Tibial nerve (tissue), 4 donors: ENCODE measurements around the gene GRIN2A.

ENCODE experiments used
- CTCF ChIP-seq, 5 experiments: fragments of 200-600 bp in 3 of 5; fragments of 450-650 bp in 2 of 5; sonication (generic) in 3 of 5; IDR thresholded peaks; one replicate each; pipeline ENCODE4 v1.5.1; 2016 to 2019; ENCODE audit warnings: antibody characterized with exemption in 5 of 5, mild to moderate bottlenecking in 3 of 5, moderate library complexity in 2 of 5
- EP300 ChIP-seq, 2 donors: sonication (generic); formaldehyde crosslinking; IDR thresholded peaks; one replicate each; pipeline ENCODE4 v1.6.1; 2017; ENCODE audit warnings: antibody characterized with exemption in 2 of 2, mild to moderate bottlenecking in 1 of 2
- POLR2A ChIP-seq, 2 donors: fragments of 450-650 bp; IDR thresholded peaks; one replicate each; pipeline ENCODE4 v1.6.1; 2017; ENCODE audit warnings: antibody characterized with exemption in 2 of 2, mild to moderate bottlenecking in 2 of 2, moderate library complexity in 2 of 2

- TF ChIP-seq EP300 (IDR thresholded peaks at IDR 0.05) = no peak
- TF ChIP-seq CTCF (IDR thresholded peaks at IDR 0.05) = no peak
- TF ChIP-seq POLR2A (IDR thresholded peaks at IDR 0.05) = no peak
Observed at GRCh38 chr16:9929313-9929712, 252.9 kb downstream of the GRIN2A start.
